LNCAP (cell line): ENCODE measurements around the gene OXLD1.

Source experiments
- CTCF ChIP-seq: fragments of 450-650 bp; IDR thresholded peaks from 2 replicates; pipeline ENCODE4 v1.5.1; 2017; ENCODE audit warnings: mild to moderate bottlenecking

OXLD1 gene

GRCh38 chr17:81690549-81690948 lies 24.1 kb upstream of the OXLD1 start:
- TF ChIP-seq CTCF: no peak

- TF ChIP-seq CTCF: no peak
These were observed 23.7 kb upstream of the OXLD1 start for GRCh38 chr17:81690066-81690465.

GRCh38 chr17:81688616-81689015 lies 22.2 kb upstream of the OXLD1 start:
- no peak for TF ChIP-seq CTCF

- no peak for TF ChIP-seq CTCF
These were observed 21.6 kb upstream of the OXLD1 start for GRCh38 chr17:81687770-81688541.

- TF ChIP-seq CTCF: no peak
These were observed 20.2 kb upstream of the OXLD1 start for GRCh38 chr17:81686614-81687013.

- TF ChIP-seq CTCF: no peak
These were observed 18.7 kb upstream of the OXLD1 start for GRCh38 chr17:81685108-81685507.

GRCh38 chr17:81684442-81684911 lies 18.1 kb upstream of the OXLD1 start:
- TF ChIP-seq CTCF: no peak
